CD4-positive, alpha-beta T cell treated with Interleukin-21 for 1 hour (primary cell): ENCODE results near the gene HEPACAM2.

ENCODE experiments used
- DNase-seq: peaks from one replicate; pipeline ENCODE4 v3.0.0-alpha.2; 2020

Gene HEPACAM2

DNA sequence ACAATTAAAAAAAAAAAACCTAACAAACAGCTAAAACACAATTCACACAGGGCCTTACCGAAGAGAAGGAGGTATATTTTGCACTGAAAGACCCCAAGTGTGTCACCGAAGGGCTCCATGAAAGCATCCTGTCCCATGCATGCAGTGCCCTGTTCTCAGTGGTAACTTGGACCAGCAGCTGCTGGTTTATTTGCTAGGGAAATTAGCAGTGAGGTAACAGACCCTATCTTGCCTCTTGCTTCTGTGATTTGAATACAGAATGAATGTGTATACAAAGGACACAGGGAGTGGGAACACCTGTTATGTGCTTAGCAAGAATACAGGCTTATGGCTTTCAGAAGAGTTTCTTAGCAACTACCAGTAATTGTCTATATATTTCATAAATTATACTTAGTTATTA lies at the start of gene HEPACAM2:
TSS of gene HEPACAM2 (minus strand) at position 160 of the 400 bp plus-strand sequence.
- no peak for DNase-seq

DNA sequence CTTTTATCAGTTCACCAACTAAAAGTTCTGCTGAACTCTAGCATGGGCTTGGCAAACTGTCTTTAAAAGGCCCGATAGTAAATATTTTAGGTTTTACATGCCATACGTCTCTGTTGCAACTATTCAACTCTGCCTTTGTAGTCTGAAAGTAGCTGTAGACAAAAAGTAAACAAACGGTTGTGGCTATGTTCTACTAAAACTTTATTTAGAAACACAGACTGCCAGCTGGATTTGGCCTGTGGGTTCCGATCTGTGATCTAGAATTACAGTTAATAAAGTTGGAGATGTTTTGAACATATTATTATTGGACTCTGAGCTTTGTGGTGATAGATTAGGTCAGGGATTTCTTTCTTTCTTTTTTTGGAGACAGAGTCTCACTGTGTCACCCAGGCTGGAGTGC lies 39.0 kb upstream of the HEPACAM2 start:
- no peak for DNase-seq

- DNase-seq, result no peak
Observed at GRCh38 chr7:93262535-93262934, 36.3 kb upstream of the HEPACAM2 start.

- no peak for DNase-seq
Observed at GRCh38 chr7:93258661-93259060, 32.4 kb upstream of the HEPACAM2 start.

- no peak for DNase-seq
Observed at GRCh38 chr7:93249491-93250148, 23.4 kb upstream of the HEPACAM2 start.

- peak; percentile 54 for DNase-seq
Observed at GRCh38 chr7:93245525-93246432, 19.5 kb upstream of the HEPACAM2 start.

DNA sequence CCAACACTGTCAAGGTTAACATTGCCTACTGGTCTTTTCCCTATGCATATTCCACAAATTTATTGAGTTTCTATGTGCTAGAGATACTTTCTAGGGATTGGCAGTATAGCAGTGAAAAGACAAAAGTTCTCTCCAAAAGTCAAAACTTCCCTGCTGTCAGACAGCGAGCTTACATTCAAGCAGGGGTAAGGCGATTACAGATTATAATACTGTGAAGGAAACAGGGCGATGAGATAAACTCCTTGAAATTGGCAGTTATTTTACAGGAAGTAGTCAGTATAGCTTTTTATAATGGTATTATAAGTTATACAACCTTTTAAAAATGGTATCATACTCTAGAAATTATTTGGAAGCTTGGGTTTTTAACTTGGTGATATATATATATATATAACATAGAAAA lies 15.8 kb upstream of the HEPACAM2 start:
- DNase-seq, result no peak

DNA sequence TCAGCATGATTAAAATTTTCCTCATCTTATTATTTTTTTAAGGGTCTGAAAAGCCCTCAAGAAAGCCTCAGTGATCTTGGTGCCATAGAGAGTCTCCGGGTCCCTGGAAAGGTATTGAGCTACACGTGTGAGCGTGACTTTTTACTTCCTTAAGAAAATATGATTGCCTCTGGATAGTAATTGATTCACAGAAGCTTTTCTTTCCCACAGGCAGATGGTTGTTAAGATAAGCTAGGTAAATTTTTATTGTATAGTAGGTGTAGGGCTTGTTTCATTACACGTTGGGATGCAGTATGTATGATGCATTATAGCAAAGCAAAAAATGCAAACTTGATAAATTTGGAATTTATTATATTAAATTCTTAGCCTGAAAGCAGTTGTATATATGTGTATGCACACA lies 13.6 kb upstream of the HEPACAM2 start:
- no peak for DNase-seq

GRCh38 chr7:93238748-93239147 lies 12.5 kb upstream of the HEPACAM2 start:
- no peak for DNase-seq

DNA sequence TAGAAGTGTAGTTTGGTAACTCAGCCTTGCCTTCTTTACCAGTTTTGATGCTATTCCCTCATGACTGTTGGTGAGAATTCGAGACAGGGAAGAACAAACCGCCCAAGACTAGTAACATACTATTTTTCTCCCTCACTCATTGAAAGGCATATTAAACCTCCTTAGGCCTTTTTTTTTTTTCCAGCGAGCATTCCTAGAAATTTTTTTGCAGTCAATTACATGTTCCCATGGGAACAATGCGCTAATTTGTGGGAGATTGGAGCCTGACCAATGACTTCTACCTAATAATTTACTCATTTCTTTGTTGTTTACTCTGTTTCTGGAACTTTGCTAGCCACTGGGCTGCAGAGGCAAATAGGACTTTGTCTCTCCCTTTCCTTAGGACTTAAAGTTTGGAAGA lies 11.9 kb upstream of the HEPACAM2 start:
- DNase-seq, result no peak

GRCh38 chr7:93235541-93235940 lies 9.3 kb upstream of the HEPACAM2 start:
- DNase-seq, result no peak

GRCh38 chr7:93232673-93233018 lies 6.4 kb upstream of the HEPACAM2 start:
- DNase-seq, result no peak

DNA sequence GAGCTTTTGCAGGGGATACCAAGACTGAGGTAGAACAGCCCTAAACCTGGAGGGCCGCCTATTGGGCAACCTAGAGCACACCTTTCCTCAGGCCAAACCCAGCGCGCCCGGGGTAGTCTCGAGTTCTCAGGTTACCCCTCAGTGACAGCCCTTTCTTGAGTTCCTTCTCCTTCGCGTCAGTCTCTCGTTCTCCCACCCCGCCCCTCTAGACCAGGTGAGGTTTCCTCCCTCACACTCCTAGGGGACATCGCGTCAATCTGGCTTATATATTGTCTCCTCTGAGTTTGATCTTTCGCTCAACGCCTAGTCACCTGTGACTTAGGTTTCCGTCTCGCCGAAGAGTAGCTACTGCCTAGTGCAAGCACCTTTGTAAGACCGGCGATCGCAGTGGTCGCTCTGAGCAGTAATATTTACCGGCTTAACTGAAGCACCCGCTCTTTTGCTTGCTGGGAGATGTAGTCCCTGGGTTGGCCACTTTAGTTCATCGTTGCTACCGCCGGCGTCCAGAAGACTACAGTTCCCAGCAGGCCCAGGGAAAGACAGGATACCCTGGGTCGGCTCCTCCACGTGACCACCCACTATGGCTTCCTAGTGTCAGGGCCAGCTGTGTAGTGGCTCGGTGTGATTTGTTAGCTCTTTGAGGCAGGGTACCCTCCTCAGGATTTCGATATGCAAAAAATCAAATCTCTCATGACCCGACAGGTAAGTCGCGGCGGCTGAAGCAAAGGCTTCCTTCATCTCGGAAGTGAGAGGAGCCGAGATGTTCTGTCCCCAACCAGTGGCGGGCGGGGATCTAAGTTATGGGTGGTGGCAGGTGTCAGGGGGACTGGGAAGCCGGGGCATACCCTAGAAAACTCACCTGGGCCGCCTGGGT lies 5.8 kb upstream of the HEPACAM2 start, which contains the start of gene VPS50:
TSS of gene VPS50 (plus strand) at position 568 of the 874 bp plus-strand sequence. CDS start at position 670, 102 bp downstream.
- DNase-seq, result peak; percentile 98

- peak; percentile 13 for DNase-seq
Observed at GRCh38 chr7:93231259-93231658, 5.0 kb upstream of the HEPACAM2 start.

- peak; percentile 81 for DNase-seq
Observed at GRCh38 chr7:93228302-93228701, 2.0 kb upstream of the HEPACAM2 start.

DNA sequence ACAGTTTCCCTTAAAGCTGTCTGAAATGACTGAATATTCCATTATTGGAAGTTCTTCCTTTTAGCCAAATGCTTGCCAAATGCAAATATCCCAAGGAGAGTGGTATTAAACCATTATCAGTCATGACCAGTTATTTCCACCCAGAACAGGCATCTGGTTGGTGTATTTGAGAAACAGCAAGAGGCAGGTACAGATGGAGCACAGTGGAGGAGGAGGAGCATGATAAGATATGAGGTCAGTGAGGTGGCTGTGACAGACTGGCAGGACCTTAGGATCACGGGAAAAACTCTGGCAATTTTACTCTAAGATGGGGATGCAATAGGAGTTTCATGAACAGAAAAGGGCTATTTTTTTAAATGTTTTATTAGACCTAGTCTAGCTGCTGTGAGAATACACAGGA lies 6.4 kb downstream of the HEPACAM2 start:
- DNase-seq, result no peak

DNA sequence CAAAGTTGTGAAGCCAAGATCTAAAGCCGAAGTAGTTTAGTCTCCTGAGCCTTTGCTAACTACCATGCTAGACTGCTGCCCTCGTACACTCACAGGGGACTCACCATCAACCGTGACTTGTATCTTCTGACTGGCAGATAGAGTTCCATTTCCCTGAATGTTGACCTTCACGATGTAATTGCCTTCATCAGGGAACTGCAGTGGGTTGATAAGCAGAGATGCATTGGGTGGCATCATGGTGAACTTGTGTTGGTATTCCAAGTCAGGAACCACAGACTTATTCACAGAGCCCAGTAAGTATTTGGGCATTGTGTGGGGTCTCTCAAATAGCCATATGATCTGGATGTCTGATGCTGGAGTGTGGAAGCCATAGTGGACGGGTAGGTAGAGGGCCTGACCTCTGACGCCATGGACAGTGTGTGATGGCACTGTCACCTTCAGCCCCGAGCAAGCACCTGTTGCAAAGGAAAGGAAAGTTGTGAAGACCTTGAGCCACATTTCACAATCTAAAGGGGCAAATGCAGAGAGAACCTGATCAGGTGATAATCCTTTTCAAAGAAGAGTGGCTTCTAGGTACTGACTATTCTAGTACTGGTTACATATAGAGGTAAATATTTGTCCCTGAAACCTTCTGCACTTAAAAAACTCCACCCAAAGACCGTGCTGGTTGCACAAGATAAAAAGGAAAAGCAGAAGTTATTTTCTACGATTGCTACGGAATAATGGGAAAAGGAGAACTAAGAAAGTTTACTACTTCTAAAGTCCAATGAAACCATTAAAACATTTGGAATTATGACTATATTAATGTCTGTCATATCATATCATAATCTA lies 7.1 kb downstream of the HEPACAM2 start:
- DNase-seq, result no peak

DNA sequence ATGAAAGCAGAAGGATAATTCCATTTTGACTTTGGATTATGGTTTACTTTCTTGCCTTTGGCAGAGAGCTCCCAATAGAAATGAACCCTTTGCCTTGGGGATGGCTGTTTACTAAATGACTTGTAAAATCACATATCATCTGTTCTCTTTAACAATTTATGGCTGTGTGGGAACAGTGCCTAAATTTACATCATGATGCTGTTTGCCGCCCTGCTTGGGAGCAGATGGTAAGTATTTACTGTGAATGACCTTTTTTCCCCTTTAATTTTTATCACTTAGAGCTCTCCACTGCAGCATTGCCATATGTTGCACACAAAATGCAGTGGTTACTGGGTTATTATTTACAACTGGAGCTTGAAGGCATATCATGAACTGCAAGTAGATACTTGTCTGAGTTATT lies 13.4 kb downstream of the HEPACAM2 start:
- DNase-seq, result no peak

GRCh38 chr7:93211228-93211818 lies 14.9 kb downstream of the HEPACAM2 start:
- no peak for DNase-seq

GRCh38 chr7:93205046-93205445 lies 21.2 kb downstream of the HEPACAM2 start:
- DNase-seq, result no peak

- no peak for DNase-seq
Observed at GRCh38 chr7:93203496-93203895, 22.8 kb downstream of the HEPACAM2 start.
